HepG2 (cell line): ENCODE measurements around the gene WDR5B. TPM values are rescaled to one million over a fixed set of nuclear protein-coding genes. Genes with fewer than 3 reads are reported as not detected.

Source experiments
- AHR ChIP-seq: IDR thresholded peaks from 2 replicates; pipeline ENCODE4 v1.6.1; 2018; ENCODE audit warnings: missing genetic modification reagents, missing compliant biosample characterization
- CEBPB ChIP-seq: IDR thresholded peaks from 2 replicates; pipeline ENCODE4 v1.6.1; 2011; ENCODE audit warnings: low read depth, low read length, improper control_type of control experiment, borderline replicate concordance
- ESRRA ChIP-seq: sonication (generic); formaldehyde crosslinking; IDR thresholded peaks from 2 replicates; pipeline ENCODE4 v1.5.1; 2020; ENCODE audit warnings: mild to moderate bottlenecking, low read depth, missing genetic modification reagents
- HES4 ChIP-seq: sonication (generic); formaldehyde crosslinking; IDR thresholded peaks from 2 replicates; pipeline ENCODE4 v1.9.0; 2021; ENCODE audit warnings: mild to moderate bottlenecking, missing genetic modification reagents, borderline replicate concordance
- HOXA3 ChIP-seq: sonication (generic); formaldehyde crosslinking; IDR thresholded peaks from 2 replicates; pipeline ENCODE4 v1.5.0; 2020; ENCODE audit warnings: missing genetic modification reagents
- RFXAP ChIP-seq: sonication (generic); formaldehyde crosslinking; IDR thresholded peaks from 2 replicates; pipeline ENCODE4 v1.4.0; 2020; ENCODE audit warnings: missing genetic modification reagents, borderline replicate concordance
- SOX6 ChIP-seq, 2 experiments: fragments of 450-650 bp in 1 of 2; sonication (generic) in 1 of 2; formaldehyde crosslinking in 1 of 2; IDR thresholded peaks; 2 replicates each; pipeline versions ENCODE4 v1.4.0 to v1.6.1; 2017 to 2020; ENCODE audit warnings: antibody characterized with exemption in 1 of 2, mild to moderate bottlenecking in 1 of 2, missing genetic modification reagents in 1 of 2
- YEATS4 ChIP-seq: sonication (generic); formaldehyde crosslinking; IDR thresholded peaks from 2 replicates; pipeline ENCODE4 v1.4.0; 2020; ENCODE audit warnings: missing genetic modification reagents, borderline replicate concordance
- ZFP36L2 ChIP-seq: sonication (generic); formaldehyde crosslinking; IDR thresholded peaks from 2 replicates; pipeline ENCODE4 v1.4.0; 2020; ENCODE audit warnings: missing genetic modification reagents
- ZNF263 ChIP-seq: sonication (generic); formaldehyde crosslinking; IDR thresholded peaks from 2 replicates; pipeline ENCODE4 v1.4.0; 2020; ENCODE audit warnings: missing genetic modification reagents
- ZNF264 ChIP-seq: sonication (generic); formaldehyde crosslinking; IDR thresholded peaks from 2 replicates; pipeline ENCODE4 v1.4.0; 2020; ENCODE audit warnings: missing genetic modification reagents
- ZNF343 ChIP-seq: sonication (generic); formaldehyde crosslinking; IDR thresholded peaks from 2 replicates; pipeline ENCODE4 v1.4.0; 2020; ENCODE audit warnings: mild to moderate bottlenecking, missing genetic modification reagents
- ZNF83 ChIP-seq: sonication (generic); formaldehyde crosslinking; IDR thresholded peaks from 2 replicates; pipeline ENCODE4 v1.4.0; 2020; ENCODE audit warnings: missing genetic modification reagents, mild to moderate bottlenecking, borderline replicate concordance
- polyA plus RNA-seq, 8 experiments: library from polyadenylated mRNA; depleted of rRNA in 3 of 8; stranded (reverse) in 7 of 8; unstranded in 1 of 8; fragments of >200 nt; fragmentation: Illumina TruSeq in 4 of 8; extraction: Trizol in 4 of 8; gene quantifications; 2 replicates each; pipeline versions ENCODE4 v1.2.1 to v1.2.3, GENCODE V29; 2011 to 2016; ENCODE audit warnings: low read depth in 4 of 8, missing spikeins in 1 of 8, mixed read lengths in 1 of 8; ENCODE audit not compliant: insufficient read depth in 1 of 8
- total RNA-seq, 5 experiments: library from RNA; depleted of rRNA; stranded (reverse); fragments of >200 nt; fragmentation: Illumina TruSeq; extraction: Trizol; gene quantifications; 2 replicates each; pipeline ENCODE4 v1.2.3, GENCODE V29; 2016; ENCODE audit warnings: low read depth in 1 of 5
- TF ChIP-seq, protein P1 (sequence below): sonication (generic); formaldehyde crosslinking; IDR thresholded peaks from 2 replicates; pipeline ENCODE4 v1.4.0; 2020; ENCODE audit warnings: missing genetic modification reagents
- TF ChIP-seq, protein P2 (sequence below): sonication (generic); formaldehyde crosslinking; IDR thresholded peaks from 2 replicates; pipeline ENCODE4 v1.4.0; 2020; ENCODE audit warnings: missing genetic modification reagents
- TF ChIP-seq, protein P3 (sequence below): conservative IDR thresholded peaks from 2 replicates; pipeline ENCODE4 v1.6.1; 2018; ENCODE audit warnings: missing genetic modification reagents
- TF ChIP-seq, protein P4 (sequence below): sonication (generic); formaldehyde crosslinking; IDR thresholded peaks from 2 replicates; pipeline ENCODE4 v1.4.0; 2020; ENCODE audit warnings: missing genetic modification reagents; ENCODE audit errors: not compliant biosample characterization
- TF ChIP-seq, protein P5 (sequence below): sonication (generic); IDR thresholded peaks from 2 replicates; pipeline ENCODE4 v1.6.1; 2016; ENCODE audit warnings: low read depth, borderline replicate concordance

The WDR5B gene
- total and polyA plus RNA-seq, 2 of the 13 experiments (the other 11 are each of a cell fraction or from before 2014, with no cell fraction given) = 2.5 to 3.6 TPM

DNA sequence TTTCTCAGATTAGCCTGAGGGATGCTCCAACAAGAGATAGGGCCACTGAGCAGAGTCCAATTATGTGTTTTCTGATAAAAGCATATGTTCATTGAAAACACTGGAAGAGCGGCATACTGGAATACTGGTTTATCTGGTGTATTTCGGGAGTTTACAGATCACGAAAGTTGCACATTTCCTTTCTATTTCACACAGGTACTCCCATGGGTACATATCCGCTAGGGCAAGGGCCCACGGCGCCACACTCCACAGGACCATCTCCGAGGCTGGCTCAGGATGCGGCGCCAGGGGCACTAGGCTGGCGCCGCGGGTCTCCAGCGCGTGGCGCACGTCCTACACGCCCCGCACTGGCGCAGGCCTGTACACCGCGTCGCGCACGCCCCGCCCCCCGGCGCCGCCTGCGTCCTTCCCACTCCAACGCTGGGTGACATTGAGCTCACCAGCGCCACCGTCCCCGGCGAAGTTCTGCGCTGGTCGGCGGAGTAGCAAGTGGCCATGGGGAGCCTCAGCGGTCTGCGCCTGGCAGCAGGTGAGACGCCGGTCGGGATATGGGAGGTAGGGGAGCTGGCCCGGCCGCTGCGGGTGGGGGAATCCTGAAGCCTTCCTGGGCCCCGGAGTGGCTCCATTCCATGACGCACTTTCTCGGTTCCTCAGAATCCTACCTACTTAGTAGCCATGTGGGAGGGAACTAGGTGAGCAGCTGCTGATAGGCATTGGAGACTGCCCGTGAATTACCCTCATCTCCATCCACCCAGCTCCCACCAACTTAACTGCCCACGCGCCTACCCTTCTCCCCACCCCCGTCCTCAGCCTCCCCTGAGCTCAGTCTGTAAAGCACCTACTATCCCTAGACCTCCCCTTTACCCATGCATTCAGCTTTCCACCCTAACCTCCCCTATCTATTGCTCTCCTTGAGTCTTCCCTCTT lies 31.8 kb downstream of the WDR5B start, which contains the start of gene FAM162A (continued):
- TF ChIP-seq SOX6 (IDR thresholded peaks at IDR 0.05) (no peak), SOX6 (CRISPR knock-in tag; IDR thresholded peaks at IDR 0.05) (peak; percentile 77), HOXA3 (CRISPR knock-in tag) (peak; percentile 96), ZNF263 (CRISPR knock-in tag) (peak; percentile 53; the same call in 1 of the 2 replicates), YEATS4 (CRISPR knock-in tag) (peak; percentile 97), ZNF83 (CRISPR knock-in tag) (peak; percentile 83; the same call in 1 of the 2 replicates), HES4 (CRISPR knock-in tag) (peak; percentile 70; the same call in 1 of the 2 replicates), ZNF343 (CRISPR knock-in tag) (0 out of 2 replicates have a peak, but pooled peaks have one; percentile 62), CEBPB (no peak), ESRRA (peak; percentile 91), RFXAP (CRISPR knock-in tag) (no peak; the same call in 1 of the 2 replicates), AHR (CRISPR knock-in tag) (peak; percentile 85), ZNF264 (CRISPR knock-in tag) (peak; percentile 83; the same call in 1 of the 2 replicates), ZFP36L2 (peak; percentile 81; the same call in 1 of the 2 replicates)
- TF ChIP-seq, protein P1, sequence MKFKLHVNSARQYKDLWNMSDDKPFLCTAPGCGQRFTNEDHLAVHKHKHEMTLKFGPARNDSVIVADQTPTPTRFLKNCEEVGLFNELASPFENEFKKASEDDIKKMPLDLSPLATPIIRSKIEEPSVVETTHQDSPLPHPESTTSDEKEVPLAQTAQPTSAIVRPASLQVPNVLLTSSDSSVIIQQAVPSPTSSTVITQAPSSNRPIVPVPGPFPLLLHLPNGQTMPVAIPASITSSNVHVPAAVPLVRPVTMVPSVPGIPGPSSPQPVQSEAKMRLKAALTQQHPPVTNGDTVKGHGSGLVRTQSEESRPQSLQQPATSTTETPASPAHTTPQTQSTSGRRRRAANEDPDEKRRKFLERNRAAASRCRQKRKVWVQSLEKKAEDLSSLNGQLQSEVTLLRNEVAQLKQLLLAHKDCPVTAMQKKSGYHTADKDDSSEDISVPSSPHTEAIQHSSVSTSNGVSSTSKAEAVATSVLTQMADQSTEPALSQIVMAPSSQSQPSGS = peak; percentile 87
- TF ChIP-seq, protein P2, sequence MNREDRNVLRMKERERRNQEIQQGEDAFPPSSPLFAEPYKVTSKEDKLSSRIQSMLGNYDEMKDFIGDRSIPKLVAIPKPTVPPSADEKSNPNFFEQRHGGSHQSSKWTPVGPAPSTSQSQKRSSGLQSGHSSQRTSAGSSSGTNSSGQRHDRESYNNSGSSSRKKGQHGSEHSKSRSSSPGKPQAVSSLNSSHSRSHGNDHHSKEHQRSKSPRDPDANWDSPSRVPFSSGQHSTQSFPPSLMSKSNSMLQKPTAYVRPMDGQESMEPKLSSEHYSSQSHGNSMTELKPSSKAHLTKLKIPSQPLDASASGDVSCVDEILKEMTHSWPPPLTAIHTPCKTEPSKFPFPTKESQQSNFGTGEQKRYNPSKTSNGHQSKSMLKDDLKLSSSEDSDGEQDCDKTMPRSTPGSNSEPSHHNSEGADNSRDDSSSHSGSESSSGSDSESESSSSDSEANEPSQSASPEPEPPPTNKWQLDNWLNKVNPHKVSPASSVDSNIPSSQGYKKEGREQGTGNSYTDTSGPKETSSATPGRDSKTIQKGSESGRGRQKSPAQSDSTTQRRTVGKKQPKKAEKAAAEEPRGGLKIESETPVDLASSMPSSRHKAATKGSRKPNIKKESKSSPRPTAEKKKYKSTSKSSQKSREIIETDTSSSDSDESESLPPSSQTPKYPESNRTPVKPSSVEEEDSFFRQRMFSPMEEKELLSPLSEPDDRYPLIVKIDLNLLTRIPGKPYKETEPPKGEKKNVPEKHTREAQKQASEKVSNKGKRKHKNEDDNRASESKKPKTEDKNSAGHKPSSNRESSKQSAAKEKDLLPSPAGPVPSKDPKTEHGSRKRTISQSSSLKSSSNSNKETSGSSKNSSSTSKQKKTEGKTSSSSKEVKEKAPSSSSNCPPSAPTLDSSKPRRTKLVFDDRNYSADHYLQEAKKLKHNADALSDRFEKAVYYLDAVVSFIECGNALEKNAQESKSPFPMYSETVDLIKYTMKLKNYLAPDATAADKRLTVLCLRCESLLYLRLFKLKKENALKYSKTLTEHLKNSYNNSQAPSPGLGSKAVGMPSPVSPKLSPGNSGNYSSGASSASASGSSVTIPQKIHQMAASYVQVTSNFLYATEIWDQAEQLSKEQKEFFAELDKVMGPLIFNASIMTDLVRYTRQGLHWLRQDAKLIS (CRISPR knock-in tag) = peak; percentile 40; the same call in 1 of the 2 replicates
- TF ChIP-seq, protein P3, sequence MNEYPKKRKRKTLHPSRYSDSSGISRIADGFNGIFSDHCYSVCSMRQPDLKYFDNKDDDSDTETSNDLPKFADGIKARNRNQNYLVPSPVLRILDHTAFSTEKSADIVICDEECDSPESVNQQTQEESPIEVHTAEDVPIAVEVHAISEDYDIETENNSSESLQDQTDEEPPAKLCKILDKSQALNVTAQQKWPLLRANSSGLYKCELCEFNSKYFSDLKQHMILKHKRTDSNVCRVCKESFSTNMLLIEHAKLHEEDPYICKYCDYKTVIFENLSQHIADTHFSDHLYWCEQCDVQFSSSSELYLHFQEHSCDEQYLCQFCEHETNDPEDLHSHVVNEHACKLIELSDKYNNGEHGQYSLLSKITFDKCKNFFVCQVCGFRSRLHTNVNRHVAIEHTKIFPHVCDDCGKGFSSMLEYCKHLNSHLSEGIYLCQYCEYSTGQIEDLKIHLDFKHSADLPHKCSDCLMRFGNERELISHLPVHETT (CRISPR knock-in tag) = peak; percentile 82; the same call in 1 of the 2 replicates
- TF ChIP-seq, protein P4, sequence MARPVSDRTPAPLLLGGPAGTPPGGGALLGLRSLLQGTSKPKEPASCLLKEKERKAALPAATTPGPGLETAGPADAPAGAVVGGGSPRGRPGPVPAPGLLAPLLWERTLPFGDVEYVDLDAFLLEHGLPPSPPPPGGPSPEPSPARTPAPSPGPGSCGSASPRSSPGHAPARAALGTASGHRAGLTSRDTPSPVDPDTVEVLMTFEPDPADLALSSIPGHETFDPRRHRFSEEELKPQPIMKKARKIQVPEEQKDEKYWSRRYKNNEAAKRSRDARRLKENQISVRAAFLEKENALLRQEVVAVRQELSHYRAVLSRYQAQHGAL (CRISPR knock-in tag) = peak; percentile 96
- TF ChIP-seq, protein P5, sequence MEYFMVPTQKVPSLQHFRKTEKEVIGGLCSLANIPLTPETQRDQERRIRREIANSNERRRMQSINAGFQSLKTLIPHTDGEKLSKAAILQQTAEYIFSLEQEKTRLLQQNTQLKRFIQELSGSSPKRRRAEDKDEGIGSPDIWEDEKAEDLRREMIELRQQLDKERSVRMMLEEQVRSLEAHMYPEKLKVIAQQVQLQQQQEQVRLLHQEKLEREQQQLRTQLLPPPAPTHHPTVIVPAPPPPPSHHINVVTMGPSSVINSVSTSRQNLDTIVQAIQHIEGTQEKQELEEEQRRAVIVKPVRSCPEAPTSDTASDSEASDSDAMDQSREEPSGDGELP = peak; percentile 76; the same call in 1 of the 2 replicates
